Chondrocyte (in vitro differentiated cells): ENCODE data around the gene C19orf12. TPM values are rescaled to one million over a fixed set of nuclear protein-coding genes. Genes with fewer than 3 reads are reported as not detected.

ENCODE experiments used
- DNase-seq: peaks from one replicate; pipeline ENCODE4 v3.0.0; 2021; ENCODE audit warnings: mixed read lengths, low spot score
- H3K27ac Mint-ChIP-seq: one replicate; pipeline ENCODE4 v1.8.0; 2021; ENCODE audit warnings: mild to moderate bottlenecking, moderate library complexity, mixed read lengths; ENCODE audit not compliant: unreplicated experiment
- H3K27me3 Mint-ChIP-seq: 2 replicates; pipeline ENCODE4 v1.8.0; 2021; ENCODE audit warnings: low read depth, mixed read lengths
- H3K36me3 Mint-ChIP-seq: 2 replicates; pipeline ENCODE4 v1.8.0; 2021; ENCODE audit warnings: low read depth, mixed read lengths
- H3K4me1 Mint-ChIP-seq: 2 replicates; pipeline ENCODE4 v1.8.0; 2021; ENCODE audit warnings: low read depth, mild to moderate bottlenecking, mixed read lengths
- H3K4me3 Mint-ChIP-seq: one replicate; pipeline ENCODE4 v1.8.0; 2021; ENCODE audit warnings: mild to moderate bottlenecking, moderate library complexity, mixed read lengths; ENCODE audit not compliant: unreplicated experiment
- H3K9me3 Mint-ChIP-seq: 2 replicates; pipeline ENCODE4 v1.8.0; 2021; ENCODE audit warnings: low read depth, mixed read lengths
- total RNA-seq: library from RNA; stranded (reverse); gene quantifications from 3 replicates; pipeline ENCODE4 v1.2.1, GENCODE V29; 2021
- TF ChIP-seq, protein P1 (sequence below): fragments of 200-600 bp; sonication (generic); IDR thresholded peaks from 2 replicates; pipeline ENCODE4 v1.5.0; 2021; ENCODE audit warnings: antibody characterized with exemption, mild to moderate bottlenecking, moderate library complexity

The C19orf12 gene
- total RNA-seq, 1 donor from 2014 or later, result 46.4 TPM

DNA sequence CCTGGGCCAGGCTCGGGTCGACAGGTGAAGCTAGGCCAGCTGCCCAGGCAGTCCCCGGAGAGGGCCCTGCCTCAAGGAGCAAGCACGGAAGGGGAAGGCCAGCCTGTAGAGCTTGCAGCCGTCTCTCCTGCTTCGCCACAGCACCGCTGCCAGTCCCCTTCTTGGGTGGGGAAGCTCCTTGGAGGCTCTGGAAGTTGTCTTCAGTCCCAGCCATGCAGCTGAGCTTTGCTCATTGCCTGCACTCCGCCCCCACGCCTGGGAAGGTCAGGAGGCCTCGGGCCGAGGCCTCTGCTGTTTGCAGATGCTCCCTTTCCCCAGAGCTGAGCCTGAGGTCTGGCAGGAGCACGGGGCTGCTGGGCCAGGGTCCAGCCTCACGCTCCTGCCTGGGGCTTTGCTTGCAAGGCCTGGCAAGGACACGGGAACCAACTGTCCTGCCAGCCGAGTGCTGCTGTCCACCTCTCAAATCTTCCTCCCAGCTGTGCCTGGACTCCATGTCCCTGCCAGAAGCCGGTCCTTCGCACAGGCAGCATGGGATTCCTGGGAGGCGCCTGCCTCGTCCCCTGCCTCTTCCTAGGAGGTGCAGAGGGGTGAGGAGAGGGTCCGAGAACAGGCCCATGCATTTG, 36.5 kb downstream of the C19orf12 start:
- no peaks in the 10 kb centered on the region for H3K27me3 Mint-ChIP-seq
- no peak for DNase-seq
- no peak overlapping the region for H3K4me3 Mint-ChIP-seq
- no peaks in the 10 kb centered on the region for H3K9me3 Mint-ChIP-seq
- no peak overlapping the region for H3K27ac Mint-ChIP-seq
- TF ChIP-seq, protein P1, sequence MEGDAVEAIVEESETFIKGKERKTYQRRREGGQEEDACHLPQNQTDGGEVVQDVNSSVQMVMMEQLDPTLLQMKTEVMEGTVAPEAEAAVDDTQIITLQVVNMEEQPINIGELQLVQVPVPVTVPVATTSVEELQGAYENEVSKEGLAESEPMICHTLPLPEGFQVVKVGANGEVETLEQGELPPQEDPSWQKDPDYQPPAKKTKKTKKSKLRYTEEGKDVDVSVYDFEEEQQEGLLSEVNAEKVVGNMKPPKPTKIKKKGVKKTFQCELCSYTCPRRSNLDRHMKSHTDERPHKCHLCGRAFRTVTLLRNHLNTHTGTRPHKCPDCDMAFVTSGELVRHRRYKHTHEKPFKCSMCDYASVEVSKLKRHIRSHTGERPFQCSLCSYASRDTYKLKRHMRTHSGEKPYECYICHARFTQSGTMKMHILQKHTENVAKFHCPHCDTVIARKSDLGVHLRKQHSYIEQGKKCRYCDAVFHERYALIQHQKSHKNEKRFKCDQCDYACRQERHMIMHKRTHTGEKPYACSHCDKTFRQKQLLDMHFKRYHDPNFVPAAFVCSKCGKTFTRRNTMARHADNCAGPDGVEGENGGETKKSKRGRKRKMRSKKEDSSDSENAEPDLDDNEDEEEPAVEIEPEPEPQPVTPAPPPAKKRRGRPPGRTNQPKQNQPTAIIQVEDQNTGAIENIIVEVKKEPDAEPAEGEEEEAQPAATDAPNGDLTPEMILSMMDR, result no peak
- peaks cover 5% of the 10 kb centered on the region for H3K36me3 Mint-ChIP-seq
- peaks cover 28% of the 10 kb centered on the region for H3K4me1 Mint-ChIP-seq

DNA sequence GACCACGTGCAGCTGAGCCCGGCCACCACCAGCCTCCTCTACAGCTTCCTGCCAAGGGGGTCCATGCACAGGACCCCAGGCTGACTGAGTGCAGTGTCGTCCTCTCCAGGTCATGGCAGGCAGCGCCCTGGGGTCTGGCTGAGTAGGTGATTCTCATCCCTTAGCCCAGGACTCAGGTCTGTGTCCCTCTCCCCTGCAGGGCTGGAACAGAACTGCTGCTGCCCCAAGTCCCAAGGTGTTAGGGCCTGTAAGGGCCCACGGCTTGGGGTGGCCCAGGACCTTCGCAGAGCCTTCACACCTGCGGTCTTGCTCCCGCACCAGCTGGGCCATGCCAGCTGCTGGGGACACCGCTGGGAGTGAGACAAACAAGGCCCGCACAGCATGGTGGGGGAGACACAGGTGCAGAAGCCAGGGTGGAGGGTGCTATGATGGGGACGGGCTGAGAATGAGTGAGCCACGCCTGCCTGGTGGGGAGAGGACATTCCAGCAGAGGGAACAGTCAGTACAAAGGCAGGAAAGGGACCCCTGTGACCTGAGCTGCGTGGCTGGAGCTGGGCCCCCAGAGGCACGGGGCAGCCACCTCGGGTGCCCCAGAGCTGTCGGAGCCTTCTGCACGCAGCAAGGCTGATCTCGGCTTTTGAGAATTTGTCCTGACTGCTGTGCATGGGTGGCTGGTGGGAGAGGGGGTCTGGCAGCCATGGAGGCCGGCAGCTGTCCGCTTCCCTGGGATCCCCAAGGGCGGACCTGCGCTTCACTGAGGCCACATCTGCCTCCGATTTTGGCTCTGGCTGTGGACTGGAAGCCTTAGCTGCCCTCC, 37.9 kb downstream of the C19orf12 start:
- Mint-ChIP-seq H3K4me1 (peaks cover 27% of the 10 kb centered on the region), H3K27ac (no peak overlapping the region), H3K4me3 (no peak overlapping the region), H3K36me3 (peaks cover 9% of the 10 kb centered on the region), H3K27me3 (no peaks in the 10 kb centered on the region), H3K9me3 (no peaks in the 10 kb centered on the region)
- TF ChIP-seq, protein P1, result no peak
- DNase-seq, result no peak

DNA sequence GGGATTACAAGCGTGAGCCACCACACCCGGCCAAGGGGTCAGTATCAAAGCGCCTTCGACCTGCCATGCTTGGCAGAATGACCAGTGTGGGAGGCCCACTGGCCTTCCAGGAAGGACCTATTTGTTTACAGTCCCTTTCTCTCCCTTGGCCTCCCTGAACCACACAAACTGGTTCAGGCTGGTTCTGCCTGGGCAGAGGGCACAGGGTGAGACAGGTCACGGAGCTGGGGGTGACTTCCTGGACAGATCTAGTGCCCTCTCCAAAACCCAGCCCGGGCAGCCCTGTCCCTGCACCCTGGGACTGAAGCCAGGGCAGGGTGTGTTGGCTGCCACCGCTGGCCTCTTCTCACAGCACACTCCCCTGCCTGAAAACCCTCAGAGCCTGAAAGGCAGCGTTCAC, 38.5 kb downstream of the C19orf12 start:
- Mint-ChIP-seq H3K36me3 (peaks cover 9% of the 10 kb centered on the region), H3K4me3 (no peak overlapping the region), H3K27me3 (no peaks in the 10 kb centered on the region), H3K9me3 (no peaks in the 10 kb centered on the region), H3K27ac (no peak overlapping the region), H3K4me1 (peaks cover 27% of the 10 kb centered on the region)
- TF ChIP-seq, protein P1, result no peak
- DNase-seq, result no peak

DNA sequence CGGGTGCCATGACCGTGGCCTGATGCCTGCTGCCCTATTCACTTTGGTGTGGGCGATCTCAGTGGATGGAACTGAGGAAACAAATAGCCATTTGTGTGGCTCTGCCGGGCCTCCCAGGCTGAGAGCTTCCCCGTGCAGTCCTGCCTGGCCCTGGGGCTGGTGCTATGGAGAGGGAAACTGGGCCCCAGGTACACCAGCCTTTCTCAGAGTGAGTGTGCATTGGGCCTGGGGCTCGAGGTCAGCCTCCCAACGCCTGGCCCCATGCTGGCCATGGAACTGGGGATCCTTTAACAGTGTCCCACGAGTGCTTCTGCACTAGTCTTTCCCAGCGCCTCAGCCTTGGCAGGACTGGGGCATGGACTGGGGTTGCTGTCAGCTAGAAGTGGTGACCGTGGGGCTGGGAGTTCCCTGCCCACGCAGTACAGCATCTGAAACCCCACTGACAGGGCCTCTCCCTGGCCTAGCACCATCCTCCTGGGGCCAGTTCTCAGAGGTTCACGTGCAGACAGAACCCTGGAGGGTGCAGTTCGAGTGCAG, 39.3 kb downstream of the C19orf12 start:
- TF ChIP-seq, protein P1, result no peak
- Mint-ChIP-seq H3K9me3 (no peaks in the 10 kb centered on the region), H3K27me3 (no peaks in the 10 kb centered on the region), H3K36me3 (peaks cover 14% of the 10 kb centered on the region), H3K4me3 (no peak overlapping the region), H3K4me1 (peaks cover 28% of the 10 kb centered on the region), H3K27ac (no peak overlapping the region)
- DNase-seq, result no peak

DNA sequence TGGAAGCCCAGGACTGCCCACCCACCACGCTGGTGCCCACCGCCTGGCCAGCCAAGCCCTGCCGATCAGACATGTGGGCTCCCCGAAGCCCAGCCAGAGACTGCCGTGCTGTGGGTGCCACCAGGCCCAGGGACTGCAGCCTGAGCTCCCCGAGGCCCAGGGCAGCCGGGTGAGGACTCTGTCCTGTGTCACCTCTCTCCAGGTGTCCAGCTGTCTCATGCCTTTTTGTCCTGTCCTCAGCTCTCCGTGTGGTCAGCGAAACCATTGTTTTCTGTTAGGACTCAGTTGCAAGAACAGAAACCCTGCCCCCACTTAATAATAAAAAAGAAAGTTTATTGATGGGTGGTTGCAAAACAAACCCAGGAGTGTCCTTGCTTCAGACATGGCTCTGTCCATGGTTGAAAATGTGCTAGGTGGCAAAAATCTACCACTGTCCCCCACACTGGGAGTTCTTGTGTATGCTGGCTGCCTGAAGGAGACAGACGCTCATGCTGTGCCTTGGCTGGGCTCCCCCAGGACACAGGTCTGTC, 39.9 kb downstream of the C19orf12 start:
- no peaks in the 10 kb centered on the region for H3K9me3 Mint-ChIP-seq

More for the DNA sequence above, 39.9 kb downstream of the C19orf12 start:
- H3K4me3 Mint-ChIP-seq, result no peak overlapping the region
- H3K27me3 Mint-ChIP-seq, result no peaks in the 10 kb centered on the region
- H3K36me3 Mint-ChIP-seq, result peaks cover 14% of the 10 kb centered on the region
- peaks cover 28% of the 10 kb centered on the region for H3K4me1 Mint-ChIP-seq
- H3K27ac Mint-ChIP-seq, result no peak overlapping the region
- no peak for DNase-seq
- TF ChIP-seq, protein P1, result no peak
